Smooth muscle cell of the brain vasculature (primary cell): Measurements from ENCODE around the gene SPRY4.
"Not testable (repeated sequence)": the region's sequence is repeated elsewhere in the genome, so short reads cannot be mapped to it uniquely, and the experiment has no call there.

Experiments used
- DNase-seq: peaks from one replicate; pipeline ENCODE4 v3.0.0-alpha.2; 2012; ENCODE audit warnings: low read depth, low spot score

The SPRY4 gene

DNA sequence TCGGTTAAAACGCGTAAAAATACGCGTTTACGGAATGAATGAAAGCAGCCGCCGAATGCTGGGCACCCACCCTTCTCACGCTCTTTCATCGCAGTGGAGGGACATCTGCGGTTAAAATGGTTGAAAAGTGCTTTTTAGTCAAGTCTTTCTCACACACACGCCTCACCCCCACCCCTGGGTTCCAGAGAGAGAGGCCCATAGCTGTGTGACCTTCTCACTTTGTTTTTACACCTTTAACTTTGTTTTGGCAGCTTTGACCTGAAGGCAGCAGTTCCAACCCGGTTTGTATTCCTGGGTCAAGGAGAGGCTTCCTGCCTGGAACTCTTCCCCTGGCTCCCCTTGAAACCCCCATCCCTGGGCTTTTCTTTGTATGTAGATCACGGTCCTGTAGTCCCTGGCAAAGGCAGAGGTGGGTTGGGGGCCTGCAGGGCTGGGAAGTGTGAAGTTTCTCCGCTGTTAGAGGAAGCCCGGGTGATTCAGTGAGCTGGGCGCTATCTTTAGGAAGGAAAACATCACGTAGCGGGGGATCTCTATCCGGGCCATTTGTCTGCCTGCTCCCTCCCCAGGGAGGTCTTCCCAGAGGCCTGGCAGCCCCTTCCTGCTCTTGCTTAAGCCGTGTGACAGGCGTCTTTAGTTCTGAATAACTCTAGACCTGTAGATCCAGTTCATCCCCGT lies 29.6 kb downstream of the SPRY4 start:
- DNase-seq, result no peak

DNA sequence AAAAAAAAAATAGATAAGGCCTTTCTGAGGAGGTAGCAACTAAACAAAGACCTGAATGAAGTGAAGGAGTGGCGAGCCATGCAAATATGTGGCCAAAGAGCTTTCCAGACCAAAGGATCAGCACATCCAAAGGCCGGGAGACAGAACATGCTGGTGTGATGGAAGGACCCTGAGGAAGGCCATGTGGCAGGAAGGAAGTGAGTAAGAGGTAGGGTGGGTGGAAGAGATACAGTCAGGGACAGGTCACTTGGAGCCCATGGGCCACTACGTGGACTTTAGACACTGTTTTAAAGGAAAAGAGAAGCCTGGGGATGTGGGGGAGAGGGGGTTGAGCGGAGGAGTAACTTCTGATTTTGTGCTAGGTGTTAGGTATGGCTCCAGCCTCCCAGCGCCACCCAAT lies 31.3 kb downstream of the SPRY4 start:
- no peak for DNase-seq

DNA sequence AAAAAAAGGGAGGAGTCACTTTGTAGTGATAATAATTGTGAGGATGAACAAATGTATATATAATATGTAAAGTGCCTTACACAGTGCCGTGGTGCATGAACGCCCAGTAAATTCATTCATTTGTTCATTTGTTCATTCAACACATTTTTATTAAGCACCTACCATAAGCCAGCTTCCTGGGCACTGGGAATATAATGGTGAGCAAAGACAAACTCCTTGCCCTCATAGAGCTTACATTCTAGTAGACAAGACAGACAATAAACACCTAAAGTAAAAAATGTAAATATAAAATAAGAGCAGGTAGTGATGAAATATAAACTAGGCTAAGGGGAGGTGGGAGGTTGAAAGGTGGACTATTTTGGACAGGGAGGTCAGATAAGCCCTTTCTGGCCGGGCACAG lies 32.0 kb downstream of the SPRY4 start:
- DNase-seq, result no peak

DNA sequence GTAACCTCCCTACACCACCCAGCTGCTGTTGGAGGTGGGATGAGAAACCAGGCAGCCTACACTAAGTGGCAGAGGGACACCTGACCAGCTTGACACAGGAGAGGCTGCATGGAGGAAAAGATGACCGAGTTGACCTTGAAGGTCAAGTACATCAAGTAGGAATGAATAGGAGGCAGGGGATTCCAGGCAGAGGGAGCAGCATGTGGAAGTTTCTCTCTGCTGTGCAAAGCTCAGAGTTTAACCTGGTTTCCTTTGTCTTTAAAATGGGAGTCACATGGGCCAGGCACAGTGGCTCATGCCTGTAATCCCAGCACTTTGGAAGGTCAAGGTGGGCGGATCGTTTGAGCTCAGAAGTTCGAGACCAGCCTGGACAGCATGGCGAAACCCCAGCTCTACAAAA lies 32.6 kb downstream of the SPRY4 start:
- no peak for DNase-seq

DNA sequence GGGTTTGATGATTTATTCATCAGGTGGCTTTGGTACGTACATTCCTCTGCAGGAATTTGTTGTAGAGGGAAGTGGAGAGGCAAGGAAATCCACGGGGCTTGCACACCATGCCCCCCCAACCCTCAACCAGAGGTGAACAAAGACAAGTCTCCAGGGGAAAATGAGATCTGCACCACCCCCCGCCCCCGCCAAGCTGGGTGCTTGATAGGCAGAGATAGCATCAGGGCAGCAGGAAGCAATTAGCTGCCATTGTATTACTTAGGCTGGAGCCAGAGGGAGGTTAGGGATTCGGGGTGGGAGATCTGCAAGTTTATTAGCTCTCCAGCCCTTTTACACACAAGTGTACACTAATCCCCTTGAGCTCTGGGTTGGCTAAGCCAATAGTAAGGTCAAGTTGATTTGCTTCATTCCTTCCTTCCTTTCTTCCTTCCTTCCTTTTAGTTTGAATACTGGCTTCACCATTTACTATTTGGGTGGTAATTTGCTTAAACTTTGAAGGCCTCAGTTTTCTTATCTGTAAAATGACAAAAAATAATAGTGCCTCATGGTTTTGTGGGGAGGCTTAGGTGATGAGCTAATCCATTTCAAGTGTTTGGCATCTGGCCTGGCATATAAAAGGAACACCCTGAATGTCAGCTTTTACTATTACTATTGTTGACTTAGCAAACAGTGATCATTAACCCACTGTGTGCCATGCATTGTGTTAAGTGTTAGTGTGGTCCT lies 34.1 kb downstream of the SPRY4 start:
- DNase-seq, result no peak

DNA sequence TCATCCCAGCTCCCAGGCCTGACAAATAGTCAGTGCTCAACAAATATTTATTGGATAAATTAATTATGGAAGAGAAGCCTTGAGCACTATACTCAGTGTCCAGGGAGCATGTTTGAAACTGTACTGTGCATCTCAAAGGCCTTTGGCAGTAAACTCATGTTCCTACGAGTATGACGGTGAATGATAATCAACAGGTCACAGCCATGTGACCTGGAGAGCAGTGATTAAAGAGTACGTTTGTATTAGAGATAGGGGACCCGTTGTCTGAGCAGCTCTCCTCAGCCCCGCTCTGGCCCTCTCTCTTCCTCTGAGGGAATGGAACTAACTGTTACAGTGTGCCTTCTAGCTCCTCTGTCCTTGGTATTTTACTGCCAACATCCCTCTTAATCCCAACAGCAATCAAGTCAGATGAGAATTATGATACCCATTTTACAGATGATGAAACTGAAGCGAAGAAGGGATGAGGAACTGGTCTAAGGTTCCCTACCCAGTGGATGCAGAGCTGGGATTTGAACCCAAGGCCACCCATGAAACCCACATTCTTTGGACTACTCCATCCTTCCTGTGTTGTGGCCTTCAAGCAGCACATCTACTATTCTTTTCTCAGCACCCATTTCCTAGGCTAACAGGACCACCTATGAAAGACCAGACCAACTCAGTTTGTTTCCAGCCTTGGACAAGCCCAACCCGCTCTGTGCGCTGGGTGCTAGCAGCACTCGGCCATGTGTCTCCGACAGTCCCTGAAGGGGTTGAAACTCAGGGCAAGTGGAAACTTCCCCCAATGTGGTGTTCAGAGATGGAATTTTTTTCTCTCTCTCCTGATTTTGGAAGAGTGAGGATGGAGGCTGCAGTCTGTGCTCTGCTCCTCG lies 34.9 kb downstream of the SPRY4 start:
- no peak for DNase-seq

DNA sequence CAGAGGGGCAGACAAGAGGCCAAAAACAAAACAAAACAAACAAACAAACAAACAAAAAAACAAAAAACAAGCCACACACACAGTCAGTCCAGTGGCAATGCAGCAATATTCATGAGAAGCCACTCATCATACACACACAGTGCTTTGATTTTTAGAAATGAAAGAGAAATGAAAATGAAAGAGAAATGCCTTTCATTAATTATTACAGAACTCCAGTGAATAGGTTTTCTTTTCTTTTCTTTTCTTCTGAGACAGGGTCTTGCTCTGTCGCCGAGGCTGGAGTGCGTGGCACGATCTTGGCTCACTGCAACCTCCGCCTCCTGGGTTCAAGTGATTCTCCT lies 36.9 kb downstream of the SPRY4 start:
- no peak for DNase-seq

DNA sequence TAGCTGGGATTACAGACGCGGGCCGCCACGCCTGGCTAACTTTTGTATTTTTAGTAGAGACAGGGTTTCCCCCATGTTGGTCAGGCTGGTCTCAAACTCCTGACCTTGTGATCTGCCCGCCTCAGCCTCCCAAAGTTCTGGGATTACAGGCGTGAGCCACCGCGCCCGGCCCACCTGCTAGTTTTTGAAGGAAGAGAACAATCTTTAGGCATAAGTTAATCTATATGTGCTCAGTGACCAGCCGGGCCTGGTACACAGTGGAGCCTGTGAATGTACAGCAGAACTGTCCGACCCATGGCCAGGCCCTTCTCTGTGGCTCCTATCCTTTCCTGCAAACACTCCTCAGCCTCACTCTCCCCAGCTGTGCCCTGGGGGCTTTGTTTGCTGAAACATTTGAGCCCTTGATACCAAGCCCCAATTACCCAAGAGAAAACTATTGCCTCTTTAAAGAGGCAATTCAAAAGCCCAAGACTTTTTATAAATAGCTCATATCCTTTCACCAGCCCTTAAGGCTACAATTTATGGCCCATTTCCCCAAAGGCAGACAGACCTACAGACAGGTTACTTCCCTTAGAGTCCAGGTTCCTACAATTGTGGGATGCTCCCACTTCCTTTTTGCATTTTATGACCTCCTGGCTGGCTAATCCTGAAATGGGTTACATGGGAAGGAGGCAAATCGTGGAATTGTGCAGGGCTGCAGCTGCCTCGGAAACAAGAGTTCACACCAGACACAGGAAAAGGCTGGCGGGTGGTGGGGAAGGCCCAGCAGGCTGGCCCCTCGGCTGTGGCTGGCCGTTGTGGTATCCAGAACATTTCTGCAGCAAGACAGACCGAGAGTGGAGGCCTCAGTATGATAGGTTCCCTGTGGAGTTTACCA lies 37.5 kb downstream of the SPRY4 start:
- DNase-seq, result no peak

DNA sequence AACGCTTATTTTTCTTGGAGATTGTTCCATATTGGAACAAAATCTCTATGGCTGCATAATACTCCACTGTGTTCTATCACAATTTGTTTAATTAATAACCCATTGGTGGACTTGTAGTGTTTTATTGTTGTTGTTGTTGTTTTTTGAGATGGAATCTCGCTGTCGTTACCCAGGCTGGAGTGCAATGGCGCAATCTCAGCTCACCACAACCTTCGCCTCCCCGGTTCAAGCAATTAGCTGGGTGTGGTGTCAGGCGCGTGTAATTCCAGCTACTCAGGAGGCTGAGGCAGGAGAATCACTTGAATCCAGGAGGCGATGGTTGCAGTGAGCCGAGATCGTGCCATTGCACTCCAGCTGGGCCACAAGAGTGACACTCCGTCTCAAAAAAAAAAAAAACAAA lies 38.7 kb downstream of the SPRY4 start:
- DNase-seq, result no peak

DNA sequence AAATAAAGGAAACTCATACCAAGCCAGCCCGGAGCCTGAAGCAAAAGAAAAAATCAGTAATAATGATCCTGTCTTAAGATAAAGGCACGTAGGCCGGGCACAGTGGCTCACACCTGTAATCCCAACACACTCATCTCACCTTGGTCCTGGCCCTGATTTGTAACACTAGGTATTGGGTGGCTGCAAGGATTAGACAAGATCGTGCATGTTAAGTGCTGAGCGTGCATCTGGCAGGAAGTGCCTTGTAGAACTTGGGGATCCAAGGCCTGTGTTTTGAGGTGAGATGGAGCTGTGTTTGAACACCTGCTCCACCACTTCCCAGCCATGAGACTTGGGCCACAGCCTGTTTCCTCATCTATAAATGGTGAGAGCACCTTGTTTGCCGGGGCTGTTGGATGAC lies 41.5 kb downstream of the SPRY4 start:
- DNase-seq, result no peak

DNA sequence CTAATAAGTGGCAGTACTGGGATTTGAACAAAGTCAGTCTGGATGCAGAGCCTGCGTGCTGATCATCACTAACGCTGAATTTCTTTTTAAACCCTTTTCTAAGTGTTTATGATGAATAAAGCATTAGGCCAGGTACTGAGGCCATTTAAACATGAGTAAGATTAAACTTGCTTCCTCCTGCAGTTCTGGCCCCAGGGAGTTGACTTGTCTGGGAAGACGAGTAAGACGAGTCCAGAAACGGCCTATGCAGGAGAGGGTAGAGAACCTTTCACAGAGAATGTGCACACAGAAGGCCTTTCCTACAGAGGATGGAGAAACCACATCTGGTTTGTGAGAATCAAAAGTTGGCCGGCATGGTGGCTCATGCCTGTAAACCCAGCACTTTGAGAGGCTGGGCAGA lies 42.9 kb downstream of the SPRY4 start:
- DNase-seq, result no peak

DNA sequence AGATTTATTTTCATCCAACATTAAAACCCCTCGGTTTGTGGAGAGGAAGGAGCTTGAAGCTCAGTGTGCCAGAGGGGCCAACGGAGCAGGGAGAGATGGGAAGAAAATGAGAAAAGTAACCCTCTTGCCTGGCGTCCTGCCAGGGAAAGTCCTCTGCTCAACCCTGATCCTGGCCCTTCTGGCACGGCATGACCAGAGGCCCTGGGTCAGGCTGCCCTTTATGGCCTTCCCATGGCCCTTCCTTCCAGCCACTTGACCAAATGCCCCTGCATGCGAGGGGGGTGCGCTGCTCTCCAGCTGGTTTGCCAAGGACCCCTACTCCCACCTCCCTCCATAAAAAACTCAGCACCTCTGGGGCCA lies 43.8 kb downstream of the SPRY4 start:
- no peak for DNase-seq

DNA sequence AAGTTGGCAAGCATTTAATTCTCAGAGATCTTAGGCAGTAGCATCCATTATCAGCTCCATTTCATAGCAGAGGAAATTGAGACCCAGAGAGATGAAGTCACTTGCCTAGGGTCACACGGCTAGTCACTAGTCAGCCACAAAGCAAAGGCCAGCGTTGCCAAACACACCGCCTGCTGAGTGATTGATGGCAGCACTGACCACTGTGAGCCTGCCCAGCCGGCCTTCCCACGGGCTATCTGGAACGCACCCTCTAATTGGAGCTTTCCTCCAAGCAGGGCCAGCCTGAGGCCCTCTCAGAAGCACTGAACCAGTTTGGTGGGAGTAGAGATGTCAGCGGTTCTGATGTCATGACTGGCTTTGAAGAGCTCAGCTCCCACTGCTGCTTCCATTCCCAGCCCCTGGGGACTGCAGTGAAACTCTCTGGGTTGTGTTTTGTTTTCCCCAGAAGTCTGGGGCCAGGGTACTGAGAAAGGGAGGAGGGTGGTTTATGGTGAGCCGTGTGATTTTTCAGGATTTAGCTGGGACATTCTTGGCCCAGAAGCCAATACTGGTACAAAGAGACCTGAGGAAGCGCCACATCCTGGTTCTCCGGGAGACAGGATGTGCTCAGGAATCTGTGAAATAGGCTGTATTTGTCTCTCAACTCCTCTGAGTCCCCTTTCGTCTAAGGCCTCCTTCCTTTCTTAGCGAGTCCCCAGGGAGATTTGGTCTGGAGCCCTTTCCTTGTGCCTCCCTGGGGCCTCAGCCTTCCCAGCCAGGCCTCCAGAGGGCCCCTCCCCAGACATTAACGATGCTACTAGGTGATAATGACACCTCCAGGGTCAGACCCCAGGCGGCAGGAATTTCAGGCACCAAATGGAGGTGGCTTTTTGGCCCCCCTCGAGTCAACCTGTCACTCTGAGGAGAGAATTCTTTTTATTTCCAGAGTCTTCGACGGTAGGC lies 44.5 kb downstream of the SPRY4 start:
- peak; percentile 79 for DNase-seq

DNA sequence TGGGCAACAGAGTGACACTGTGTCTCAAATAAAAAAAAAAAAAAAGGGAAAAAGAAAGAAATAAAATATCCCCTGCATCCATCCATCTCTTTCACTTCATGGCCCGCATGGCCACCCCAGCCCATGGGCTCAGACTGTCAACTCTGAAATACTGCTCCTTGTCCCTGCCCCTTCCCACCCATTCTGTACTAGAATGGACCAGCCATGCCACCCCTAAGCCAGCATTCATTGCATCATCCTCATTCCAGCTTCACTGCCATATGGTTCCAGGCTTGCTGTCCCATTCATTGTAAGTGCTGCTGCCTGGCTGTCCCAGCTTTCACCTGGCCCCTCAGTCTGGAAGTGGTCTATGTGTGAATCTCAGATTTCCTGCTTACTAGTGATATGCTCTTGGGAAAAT lies 46.2 kb downstream of the SPRY4 start:
- DNase-seq, result no peak

DNA sequence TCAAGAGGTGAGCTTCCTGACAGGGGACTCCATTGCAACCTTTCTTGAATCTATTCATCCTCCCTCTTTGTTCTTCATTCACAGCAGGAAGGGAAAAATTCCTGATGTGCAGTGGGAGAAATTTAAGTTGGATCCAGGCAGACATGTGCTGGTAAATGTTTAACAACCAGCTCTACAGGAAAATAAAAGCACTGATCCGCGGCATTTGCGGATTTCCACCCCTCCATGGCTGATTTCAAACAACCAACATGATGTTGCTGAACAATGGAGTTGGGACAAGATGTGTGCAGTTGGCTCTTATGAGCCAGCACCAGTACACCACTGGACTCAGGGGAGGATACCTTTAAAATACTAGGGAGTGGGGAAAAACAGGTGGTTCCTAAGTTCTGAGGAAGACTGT lies 47.0 kb downstream of the SPRY4 start:
- no peak for DNase-seq

DNA sequence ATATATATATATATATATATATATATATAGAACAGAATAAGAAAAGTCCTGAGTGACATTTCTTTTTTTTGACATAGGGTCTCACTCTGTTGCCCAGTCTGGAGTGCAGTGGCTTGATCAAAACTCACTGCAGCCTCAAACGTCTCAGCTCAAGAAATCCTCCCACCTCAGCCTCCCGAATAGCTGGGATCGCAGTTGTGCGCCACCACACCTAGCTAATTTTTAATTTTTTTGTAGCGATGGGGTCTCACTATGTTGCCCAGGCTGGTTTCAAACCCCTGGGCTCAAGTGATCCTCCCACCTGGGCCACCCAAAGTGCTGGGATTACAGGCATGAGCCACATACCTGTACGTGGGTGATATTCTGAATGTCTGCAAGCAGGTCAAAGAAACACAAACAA lies 48.3 kb downstream of the SPRY4 start:
- DNase-seq, result no peak

DNA sequence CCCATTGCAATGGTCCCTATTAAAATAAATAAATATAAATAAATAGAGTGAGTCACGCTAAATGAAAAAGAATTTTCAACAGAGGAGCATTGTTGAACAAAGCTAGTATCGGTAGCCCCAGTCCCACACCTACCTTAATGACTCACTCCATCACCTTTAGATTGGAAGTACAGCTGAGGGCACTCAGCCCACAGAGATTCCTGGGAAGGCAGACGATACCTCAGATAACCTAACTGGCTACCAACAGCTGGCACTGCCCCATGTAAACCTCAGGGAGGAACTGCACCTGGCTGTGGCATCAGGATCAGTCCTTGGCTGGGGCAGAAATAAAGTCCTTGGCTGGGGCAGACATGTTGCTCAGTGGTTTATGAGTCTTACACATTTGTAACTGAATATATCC lies 49.3 kb downstream of the SPRY4 start:
- DNase-seq, result no peak

DNA sequence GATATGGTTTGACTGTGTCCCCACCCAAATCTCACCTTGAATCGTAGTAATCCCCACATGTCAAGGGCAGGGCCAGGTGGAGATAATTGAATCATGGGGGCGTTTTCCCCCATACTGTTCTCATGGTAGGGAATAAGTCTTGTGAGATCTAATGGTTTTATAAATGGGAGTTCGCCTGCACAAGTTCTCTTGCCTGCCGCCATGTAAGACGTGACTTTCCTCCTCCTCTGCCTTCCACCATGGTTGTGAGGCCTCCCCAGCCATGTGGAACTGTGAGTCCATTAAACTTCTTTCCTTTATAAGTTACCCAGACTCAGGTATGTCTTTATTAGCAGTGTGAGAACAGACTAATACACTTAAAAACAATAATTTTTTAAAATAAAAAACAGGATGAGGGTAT lies 52.2 kb downstream of the SPRY4 start:
- not testable (repeated sequence) for DNase-seq

DNA sequence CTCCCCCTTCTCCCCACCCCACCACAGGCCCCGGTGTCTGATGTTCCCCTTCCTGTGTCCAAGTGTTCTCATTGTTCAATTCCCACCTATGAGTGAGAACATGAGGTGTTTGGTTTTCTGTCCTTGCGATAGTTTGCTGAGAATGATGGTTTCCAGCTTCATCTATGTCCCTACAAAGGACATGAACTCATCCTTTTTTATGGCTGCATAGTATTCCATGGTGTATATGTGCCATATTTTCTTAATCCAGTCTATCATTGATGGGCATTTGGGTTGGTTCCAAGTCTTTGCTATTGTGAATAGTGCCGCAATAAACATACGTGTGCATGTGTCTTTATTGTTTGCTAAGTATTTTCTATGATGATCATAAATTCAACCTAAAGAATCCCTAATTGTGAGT lies 60.7 kb downstream of the SPRY4 start:
- not testable (repeated sequence) for DNase-seq

DNA sequence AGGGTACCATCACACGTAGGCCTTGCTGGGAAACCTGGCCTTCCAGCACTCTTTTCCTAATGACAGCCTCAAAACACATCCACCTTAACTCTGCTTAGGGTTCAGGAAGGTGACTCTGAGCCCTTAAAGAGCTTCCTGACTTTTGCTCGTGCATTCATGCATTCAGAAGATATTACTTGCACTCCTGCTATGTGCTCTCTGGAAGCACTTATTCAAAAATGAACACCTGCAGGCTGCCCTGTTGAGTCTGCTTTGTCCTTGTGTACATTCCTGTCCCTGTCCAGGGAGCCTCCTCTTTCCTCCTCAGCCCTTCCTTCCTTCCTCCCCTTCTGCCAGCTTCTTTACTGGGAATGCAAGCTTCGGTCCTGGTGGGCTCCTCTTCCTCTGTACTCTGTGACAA lies 61.5 kb downstream of the SPRY4 start:
- DNase-seq, result no peak

DNA sequence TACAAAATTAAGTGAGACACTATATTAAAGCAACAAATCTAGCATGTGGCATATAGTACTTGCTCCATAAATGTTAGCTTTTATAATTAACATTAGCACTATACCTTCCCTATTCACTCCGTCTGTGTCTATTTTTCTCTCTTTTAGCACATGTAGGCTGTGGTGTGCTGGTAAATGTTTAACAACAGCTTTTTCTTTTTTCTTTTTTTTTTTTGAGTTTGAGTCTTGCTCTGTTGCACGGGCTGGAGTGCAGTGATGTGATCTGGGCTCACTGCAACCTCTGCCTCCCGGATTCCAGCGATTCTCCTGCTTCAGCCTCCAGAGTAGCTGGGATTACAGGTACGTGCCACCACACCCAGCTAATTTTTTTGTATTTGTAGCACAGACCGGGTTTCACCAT lies 62.1 kb downstream of the SPRY4 start:
- DNase-seq, result no peak
